Thoracic aorta (tissue), 2 donors: ENCODE results near the gene ZC4H2. TPM values are rescaled to one million over a fixed set of nuclear protein-coding genes. Genes with fewer than 3 reads are reported as not detected.

Source experiments
- ATAC-seq: fragments of 150-250 bp; one replicate; pipeline ENCODE4 v1.8.0; 2017; ENCODE audit warnings: low read depth; ENCODE audit not compliant: insufficient number of reproducible peaks, low FRiP score
- DNase-seq: peaks from one replicate; pipeline ENCODE4 v3.0.0-alpha.2; 2020; ENCODE audit warnings: low spot score
- H3K27ac ChIP-seq, 2 donors: fragments of 200-600 bp; sonication (generic); 1 replicate in 1 of 2; 2 replicates in 1 of 2; pipeline ENCODE4 v1.5.1; 2016; ENCODE audit warnings: mild to moderate bottlenecking in 2 of 2, moderate library complexity in 2 of 2
- H3K27me3 ChIP-seq: fragments of 200-600 bp; sonication (generic); replicated peaks from 2 replicates; pipeline ENCODE4 v1.6.0; 2016; ENCODE audit warnings: mild to moderate bottlenecking; ENCODE audit not compliant: insufficient read depth
- H3K36me3 ChIP-seq: fragments of 200-600 bp; sonication (generic); one replicate; pipeline ENCODE4 v1.5.1; 2016
- H3K4me1 ChIP-seq, 2 donors: fragments of 200-600 bp; sonication (generic); 1 replicate in 1 of 2; 2 replicates in 1 of 2; pipeline versions ENCODE4 v1.5.1 to v1.6.0; 2016; ENCODE audit warnings: low read depth in 2 of 2, mild to moderate bottlenecking in 1 of 2; ENCODE audit not compliant: control insufficient read depth in 1 of 2
- H3K4me3 ChIP-seq: fragments of 200-600 bp; sonication (generic); 2 replicates; pipeline ENCODE4 v1.5.1; 2016; ENCODE audit warnings: mild to moderate bottlenecking
- H3K9me3 ChIP-seq: fragments of 200-600 bp; sonication (generic); 2 replicates; pipeline ENCODE4 v1.5.1; 2016
- CTCF ChIP-seq: fragments of 200-600 bp; sonication (generic); IDR thresholded peaks from one replicate; pipeline ENCODE4 v1.5.1; 2019; ENCODE audit warnings: antibody characterized with exemption
- total RNA-seq, 2 donors: library from RNA; depleted of rRNA; stranded (reverse); fragments of >200 nt; gene quantifications; one replicate each; pipeline versions ENCODE4 v1.1.0 to v1.2.3, GENCODE V29; 2016

Gene ZC4H2
- total RNA-seq, 2 donors from 2014 or later, result 16.4 to 18.1 TPM

- Histone ChIP-seq H3K4me3 (no peak overlapping the region), H3K27ac (no peak overlapping the region), H3K27me3 (no peaks in the 10 kb centered on the region), H3K9me3 (no peaks in the 10 kb centered on the region), H3K36me3 (no peaks in the 10 kb centered on the region), H3K4me1 (no peaks in the 10 kb centered on the region)
- no peak for TF ChIP-seq CTCF
- ATAC-seq (no peak), DNase-seq (no peak)
These were observed 109.0 kb downstream of the ZC4H2 start for GRCh38 chrX:64867217-64867616.

Other genes starting within 250 kb of the ZC4H2 start
- gene ZC3H12B, start 58.4 kb upstream of the ZC4H2 start, total RNA-seq, result 1 to 10 TPM; 4.4 to 6.5 TPM